PFSK-1 (cell line): Measurements from ENCODE around the gene ZNF830.

Source experiments
- POLR2AphosphoS5 ChIP-seq: IDR thresholded peaks from 2 replicates; pipeline ENCODE4 v1.6.1; 2012; ENCODE audit warnings: low read depth, mild to moderate bottlenecking, control low read depth, low read length, moderate library complexity
- SIN3A ChIP-seq: IDR thresholded peaks from 2 replicates; pipeline ENCODE4 v1.6.1; 2012; ENCODE audit warnings: mild to moderate bottlenecking, low read length, moderate library complexity, borderline replicate concordance; ENCODE audit not compliant: insufficient read depth

- no peak for TF ChIP-seq POLR2AphosphoS5
- no peak for TF ChIP-seq SIN3A
Measured at GRCh38 chr17:34926661-34927060, 34.7 kb upstream of the ZNF830 start.
